Measurements from ENCODE around the gene FOXI3. TPM values are rescaled to one million over a fixed set of nuclear protein-coding genes. Genes with fewer than 3 reads are reported as not detected.

The FOXI3 gene
- total RNA-seq, 2 experiments from 2014 or later = not detected

- TF ChIP-seq CTCF (IDR thresholded peaks at IDR 0.05) = no peak
- H3K4me3 Mint-ChIP-seq = no peak overlapping the region
- H3K36me3 Mint-ChIP-seq (ENCODE audit: low read depth) = no peaks in the 10 kb centered on the region
- no peaks in the 10 kb centered on the region for H3K4me1 Mint-ChIP-seq (ENCODE audit: low read depth)
- intact Hi-C loops (cut with micrococcal nuclease) = no loop called here
- DNase-seq = no peak
- no peaks in the 10 kb centered on the region for H3K9me3 Mint-ChIP-seq
- ChIA-PET CTCF (interaction anchor here (0.9 kb wide), 1 partner anchor 33 kb away, joined by 3 read pairs; no protein-coding TSS in a partner anchor), POLR2A (no interaction called here)
- no peak for ATAC-seq
- H3K27ac Mint-ChIP-seq = no peak overlapping the region
- H3K27me3 Mint-ChIP-seq = peaks cover 6% of the 10 kb centered on the region
These were observed 36.7 kb upstream of the FOXI3 start for GRCh38 chr2:88489181-88489580.

- no peaks in the 10 kb centered on the region for H3K9me3 Mint-ChIP-seq
- CTCF ChIA-PET = no interaction called here
- no peak overlapping the region for H3K4me3 Mint-ChIP-seq
- no peak overlapping the region for H3K27ac Mint-ChIP-seq
- POLR2A ChIA-PET = no interaction called here
- TF ChIP-seq CTCF (IDR thresholded peaks at IDR 0.05) = no peak
- H3K4me1 Mint-ChIP-seq (ENCODE audit: low read depth) = no peaks in the 10 kb centered on the region
- no peak for DNase-seq
- H3K36me3 Mint-ChIP-seq (ENCODE audit: low read depth) = no peaks in the 10 kb centered on the region
- no peak for ATAC-seq
- intact Hi-C loops (cut with micrococcal nuclease) = no loop called here
- peaks cover 9% of the 10 kb centered on the region for H3K27me3 Mint-ChIP-seq
These were observed 30.7 kb upstream of the FOXI3 start for GRCh38 chr2:88483200-88483599.

GRCh38 chr2:88481691-88482336 is 29.3 kb upstream of the FOXI3 start:
- Mint-ChIP-seq H3K4me3 (no peak overlapping the region), H3K27me3 (peaks cover 9% of the 10 kb centered on the region), H3K4me1 (ENCODE audit: low read depth) (no peaks in the 10 kb centered on the region), H3K27ac (no peak overlapping the region), H3K9me3 (no peaks in the 10 kb centered on the region), H3K36me3 (ENCODE audit: low read depth) (no peaks in the 10 kb centered on the region)
- DNase-seq (no peak), ATAC-seq (no peak)
- intact Hi-C loops (cut with micrococcal nuclease) = no loop called here
- CTCF ChIA-PET = interaction anchor here (1.2 kb wide), 1 partner anchor 27 kb away, joined by 3 read pairs; no protein-coding TSS in a partner anchor
- POLR2A ChIA-PET = no interaction called here
- no peak for TF ChIP-seq CTCF (IDR thresholded peaks at IDR 0.05)

GRCh38 chr2:88472811-88473210 is 20.3 kb upstream of the FOXI3 start:
- intact Hi-C loops (cut with micrococcal nuclease) = no loop called here
- CTCF ChIA-PET = interaction anchor here (1.2 kb wide), 1 partner anchor 198 kb away, joined by 3 read pairs; no protein-coding TSS in a partner anchor

More at GRCh38 chr2:88472811-88473210, 20.3 kb upstream of the FOXI3 start:
- DNase-seq (no peak), ATAC-seq (no peak)
- H3K9me3 Mint-ChIP-seq = no peaks in the 10 kb centered on the region
- no peaks in the 10 kb centered on the region for H3K4me1 Mint-ChIP-seq (ENCODE audit: low read depth)
- no peak overlapping the region for H3K27ac Mint-ChIP-seq
- H3K27me3 Mint-ChIP-seq = peaks cover 10% of the 10 kb centered on the region
- H3K4me3 Mint-ChIP-seq = no peak overlapping the region
- POLR2A ChIA-PET = no interaction called here
- no peaks in the 10 kb centered on the region for H3K36me3 Mint-ChIP-seq (ENCODE audit: low read depth)
- no peak for TF ChIP-seq CTCF (IDR thresholded peaks at IDR 0.05)
